Muscle layer of duodenum (tissue), 2 donors: Measurements from ENCODE around the gene GAL3ST2.
"Not testable (repeated sequence)": the region's sequence is repeated elsewhere in the genome, so short reads cannot be mapped to it uniquely, and the experiment has no call there.

Experiments
- H3K27ac ChIP-seq: one replicate; pipeline ENCODE4 v1.7.0; 2013; ENCODE audit warnings: mild to moderate bottlenecking, low read length
- H3K27me3 ChIP-seq: one replicate; pipeline ENCODE4 v1.7.0; 2013; ENCODE audit warnings: low read depth, mild to moderate bottlenecking, control low read depth, low read length
- H3K36me3 ChIP-seq, 2 donors: one replicate each; pipeline ENCODE4 v1.7.0; 2013; ENCODE audit warnings: low read length in 2 of 2, control low read depth in 1 of 2, mild to moderate bottlenecking in 1 of 2; ENCODE audit not compliant: insufficient read depth in 2 of 2, control insufficient read depth in 1 of 2
- H3K4me1 ChIP-seq, 2 donors: one replicate each; pipeline ENCODE4 v1.7.0; 2013; ENCODE audit warnings: low read length in 2 of 2, mild to moderate bottlenecking in 2 of 2, control low read depth in 1 of 2, moderate library complexity in 1 of 2; ENCODE audit not compliant: insufficient read depth in 2 of 2, control insufficient read depth in 1 of 2
- H3K4me3 ChIP-seq, 2 donors: one replicate each; pipeline ENCODE4 v1.7.0; 2013; ENCODE audit warnings: low read length in 2 of 2, low read depth in 1 of 2, mild to moderate bottlenecking in 1 of 2
- H3K9me3 ChIP-seq, 2 donors: one replicate each; pipeline ENCODE4 v1.7.0; 2013; ENCODE audit warnings: low read length in 2 of 2, control low read depth in 1 of 2, mild to moderate bottlenecking in 1 of 2; ENCODE audit not compliant: control insufficient read depth in 1 of 2
- donor health status: healthy.

Gene GAL3ST2

DNA sequence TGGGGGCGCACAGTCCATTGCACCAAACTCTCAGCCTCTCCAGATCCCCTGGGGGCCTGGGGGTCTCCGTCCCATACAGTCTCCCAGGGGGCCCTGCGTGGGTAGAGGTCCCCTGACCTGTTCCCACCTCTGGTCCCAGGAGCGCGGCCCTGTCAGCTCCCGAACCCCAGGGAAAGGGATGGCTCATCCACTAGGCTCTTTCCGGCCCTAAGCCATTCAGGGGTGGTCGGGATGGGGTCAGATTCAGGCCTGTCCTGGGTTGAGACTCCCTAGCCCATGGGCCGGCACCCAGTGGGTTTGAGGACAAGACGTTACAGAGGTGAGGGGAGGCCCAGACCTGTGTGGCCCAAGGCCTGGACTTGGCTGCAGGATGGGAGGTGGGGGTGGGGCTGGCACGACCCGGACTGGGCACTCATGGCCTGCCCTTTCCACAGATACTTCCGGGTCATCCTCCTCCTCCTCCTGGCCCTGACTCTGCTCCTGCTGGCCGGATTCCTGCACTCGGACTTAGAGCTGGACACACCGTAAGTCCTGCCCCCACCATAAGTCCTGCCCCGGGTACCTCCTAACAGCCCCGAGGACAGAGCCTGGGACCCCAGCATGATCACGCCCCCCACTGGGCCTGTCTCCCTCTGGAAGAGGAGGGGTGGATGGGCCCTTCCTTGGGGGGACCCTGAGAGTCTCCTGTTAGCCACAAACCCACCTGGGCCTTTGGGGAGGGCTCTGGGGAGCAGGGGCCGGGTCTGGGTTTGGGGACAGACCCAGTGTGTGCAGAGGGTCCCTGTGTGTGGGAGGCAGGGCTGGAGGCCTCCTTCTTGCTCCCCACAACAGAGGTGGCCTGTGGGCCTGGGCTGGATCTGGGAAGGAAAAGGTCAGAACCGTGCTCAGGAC is 22.3 kb downstream of the GAL3ST2 start:
- H3K4me3 ChIP-seq = no peak overlapping the region
- H3K36me3 ChIP-seq = no peaks in the 10 kb centered on the region
- H3K9me3 ChIP-seq = no peaks in the 10 kb centered on the region
- peaks cover 0 to 11% of the 10 kb centered on the region in 2 donors for H3K4me1 ChIP-seq
- no peak overlapping the region for H3K27ac ChIP-seq
- H3K27me3 ChIP-seq = peaks cover under 1% of the 10 kb centered on the region

DNA sequence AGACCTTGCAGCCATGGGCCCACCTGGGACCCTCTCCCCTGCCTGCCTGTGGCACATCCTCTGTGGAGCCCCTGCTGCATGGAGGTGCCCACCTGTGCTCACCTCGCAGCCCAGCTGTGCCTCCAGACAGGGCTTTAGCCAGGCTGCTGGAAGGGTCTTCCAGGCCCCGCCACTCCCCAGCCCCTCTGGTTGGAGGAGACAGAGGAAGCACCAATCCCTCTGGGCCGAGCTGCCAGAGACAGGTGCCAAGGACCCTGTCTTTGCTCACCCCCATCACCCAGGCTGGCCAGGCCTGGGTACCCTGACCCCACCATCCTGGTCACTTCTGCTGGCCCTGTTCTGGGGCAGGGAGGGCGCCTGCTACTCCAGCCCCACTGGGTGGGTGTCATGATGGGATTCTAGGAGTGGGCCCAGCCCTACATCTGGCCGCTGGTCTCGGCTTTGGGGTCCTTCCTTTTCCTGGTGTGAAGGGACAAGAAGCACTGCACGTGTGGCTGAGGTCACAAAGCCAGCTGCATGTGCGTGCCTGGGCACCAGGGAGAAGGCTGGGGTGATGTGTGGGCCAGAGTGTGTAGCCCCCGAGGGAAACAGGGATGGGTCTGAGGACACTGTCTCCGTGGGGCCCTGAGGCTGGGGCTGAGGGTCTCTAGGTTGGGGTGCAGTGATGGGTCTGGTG is 23.0 kb downstream of the GAL3ST2 start:
- Histone ChIP-seq H3K36me3 (no peaks in the 10 kb centered on the region), H3K9me3 (no peaks in the 10 kb centered on the region), H3K4me1 (peaks cover 0 to 19% of the 10 kb centered on the region in 2 donors), H3K4me3 (no peak overlapping the region), H3K27me3 (peaks cover 8% of the 10 kb centered on the region), H3K27ac (no peak overlapping the region)

DNA sequence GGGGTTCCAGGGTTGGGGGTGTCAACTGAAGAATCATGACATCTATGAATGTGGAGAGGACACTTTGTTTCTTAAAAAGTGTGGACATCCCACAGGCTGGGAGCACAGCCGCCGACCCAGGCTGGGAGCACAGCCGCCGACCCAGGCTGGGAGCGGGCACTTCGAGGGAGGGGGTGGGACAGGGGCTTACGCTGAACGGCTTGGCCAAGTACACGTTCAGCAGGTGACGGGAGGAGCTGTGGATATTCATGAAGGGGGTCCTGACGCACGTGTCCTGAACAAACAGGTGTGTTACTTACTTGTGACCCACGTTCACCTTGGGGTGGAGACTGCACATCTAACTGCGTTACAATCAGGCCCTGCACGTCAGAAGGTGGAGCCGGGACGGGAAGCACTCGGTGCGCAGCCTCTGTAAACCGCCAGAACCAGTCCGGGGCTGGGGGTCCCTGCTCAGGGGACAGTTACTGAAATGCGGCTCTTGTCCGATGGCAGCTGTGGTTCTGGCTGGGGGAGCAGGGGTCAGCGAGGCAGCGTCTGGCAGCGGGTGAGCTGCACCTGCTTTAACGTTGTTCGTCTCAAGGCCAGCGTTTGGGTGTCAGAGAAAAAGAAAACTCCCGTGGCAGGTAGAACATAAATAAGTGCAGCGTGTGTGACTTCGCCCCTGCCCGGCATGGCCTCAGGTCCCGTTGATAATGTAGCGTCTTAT is 23.7 kb downstream of the GAL3ST2 start:
- not testable (repeated sequence) for H3K27ac ChIP-seq, H3K4me3 ChIP-seq, H3K9me3 ChIP-seq, H3K36me3 ChIP-seq
- peaks cover 11% of the 10 kb centered on the region for H3K27me3 ChIP-seq
- H3K4me1 ChIP-seq = peaks cover 0 to 20% of the 10 kb centered on the region in 2 donors

DNA sequence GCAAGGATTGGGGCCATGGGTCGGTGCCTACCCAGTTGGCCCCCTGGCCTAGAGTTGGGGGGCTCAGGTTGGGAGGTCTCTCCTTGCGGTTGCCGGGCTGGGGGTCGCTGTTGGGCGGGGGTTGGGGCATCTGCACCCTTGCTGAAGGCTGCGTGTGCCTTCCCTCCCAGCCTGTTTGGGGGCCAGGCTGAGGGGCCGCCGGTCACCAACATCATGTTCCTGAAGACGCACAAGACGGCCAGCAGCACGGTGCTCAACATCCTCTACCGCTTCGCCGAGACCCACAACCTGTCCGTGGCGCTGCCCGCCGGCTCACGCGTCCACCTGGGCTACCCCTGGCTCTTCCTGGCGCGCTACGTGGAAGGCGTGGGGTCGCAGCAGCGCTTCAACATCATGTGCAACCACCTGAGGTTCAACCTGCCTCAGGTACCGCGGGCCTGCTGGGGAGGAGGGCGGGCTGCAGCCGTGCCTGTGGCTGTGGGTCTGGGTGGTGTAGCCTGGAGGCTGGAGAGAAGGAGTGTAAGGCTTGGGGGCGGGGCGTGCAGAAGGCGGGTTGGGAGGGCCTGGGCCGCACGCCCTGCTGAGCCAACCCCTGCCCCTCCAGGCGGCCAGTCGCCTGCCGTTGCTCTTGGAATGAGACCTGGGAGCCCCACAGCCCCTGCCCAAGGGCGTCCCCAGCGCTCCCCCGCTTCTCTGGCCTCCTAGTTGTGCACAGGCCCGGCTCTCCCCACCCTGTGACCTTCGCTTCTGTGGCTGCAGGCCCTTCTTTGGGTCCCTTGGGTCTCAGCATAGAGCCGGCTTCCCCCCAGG is 25.2 kb downstream of the GAL3ST2 start:
- peaks cover 0 to 20% of the 10 kb centered on the region in 2 donors for H3K4me1 ChIP-seq
- H3K9me3 ChIP-seq = no peaks in the 10 kb centered on the region
- no peaks in the 10 kb centered on the region for H3K36me3 ChIP-seq
- no peak overlapping the region for H3K27ac ChIP-seq
- peaks cover 11% of the 10 kb centered on the region for H3K27me3 ChIP-seq
- H3K4me3 ChIP-seq = no peak overlapping the region

DNA sequence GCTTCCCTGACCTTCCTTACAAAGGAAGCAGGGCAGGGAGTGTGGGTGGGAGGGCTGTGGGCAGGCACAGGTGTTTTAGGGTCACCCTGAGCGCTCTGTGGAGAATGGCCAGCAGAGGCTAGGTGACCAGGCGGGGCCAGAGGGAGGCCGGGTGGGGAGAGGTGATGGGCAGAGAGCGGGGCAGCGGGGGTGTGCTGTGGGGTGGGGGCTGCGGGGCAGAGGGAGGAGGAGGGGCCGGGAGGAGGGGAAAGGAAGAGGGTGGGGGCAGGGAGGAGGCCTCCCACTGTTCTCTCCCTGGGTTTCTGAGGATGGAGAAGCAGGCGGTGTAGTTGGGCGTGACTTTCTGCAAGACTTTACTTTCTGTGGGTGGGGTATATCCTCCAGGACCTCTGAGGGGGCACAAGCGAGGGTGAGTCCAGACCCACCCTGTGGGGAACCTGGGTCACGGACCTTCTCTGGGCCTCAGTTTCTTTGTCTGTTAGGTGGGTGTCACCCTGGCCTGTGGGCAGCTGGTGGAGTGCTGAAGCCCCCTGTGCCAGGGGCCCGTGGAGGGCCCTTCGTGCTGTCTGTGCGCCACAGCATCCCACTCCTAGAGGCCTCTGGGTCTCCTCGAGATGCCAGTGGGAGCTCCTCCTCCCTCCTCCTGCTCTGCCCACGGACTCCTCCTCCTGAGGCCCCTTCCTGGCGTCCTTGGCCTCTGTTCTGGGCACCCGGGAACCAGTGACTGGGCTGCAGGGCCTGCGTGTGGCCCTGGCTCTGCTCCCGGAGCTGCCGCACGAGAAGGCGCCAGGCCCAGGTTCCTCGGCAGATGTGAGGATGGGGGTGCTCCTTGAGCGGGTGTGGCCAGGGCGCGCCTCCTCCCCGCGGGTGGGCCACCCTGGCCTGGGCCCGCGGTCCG is 26.0 kb downstream of the GAL3ST2 start:
- no peaks in the 10 kb centered on the region for H3K9me3 ChIP-seq
- H3K27ac ChIP-seq = no peak overlapping the region
- no peaks in the 10 kb centered on the region for H3K36me3 ChIP-seq
- peak overlapping the region in 1 of 2 donors; percentile 67 for H3K4me3 ChIP-seq
- H3K4me1 ChIP-seq = peaks cover 0 to 20% of the 10 kb centered on the region in 2 donors
- peaks cover 11% of the 10 kb centered on the region for H3K27me3 ChIP-seq

DNA sequence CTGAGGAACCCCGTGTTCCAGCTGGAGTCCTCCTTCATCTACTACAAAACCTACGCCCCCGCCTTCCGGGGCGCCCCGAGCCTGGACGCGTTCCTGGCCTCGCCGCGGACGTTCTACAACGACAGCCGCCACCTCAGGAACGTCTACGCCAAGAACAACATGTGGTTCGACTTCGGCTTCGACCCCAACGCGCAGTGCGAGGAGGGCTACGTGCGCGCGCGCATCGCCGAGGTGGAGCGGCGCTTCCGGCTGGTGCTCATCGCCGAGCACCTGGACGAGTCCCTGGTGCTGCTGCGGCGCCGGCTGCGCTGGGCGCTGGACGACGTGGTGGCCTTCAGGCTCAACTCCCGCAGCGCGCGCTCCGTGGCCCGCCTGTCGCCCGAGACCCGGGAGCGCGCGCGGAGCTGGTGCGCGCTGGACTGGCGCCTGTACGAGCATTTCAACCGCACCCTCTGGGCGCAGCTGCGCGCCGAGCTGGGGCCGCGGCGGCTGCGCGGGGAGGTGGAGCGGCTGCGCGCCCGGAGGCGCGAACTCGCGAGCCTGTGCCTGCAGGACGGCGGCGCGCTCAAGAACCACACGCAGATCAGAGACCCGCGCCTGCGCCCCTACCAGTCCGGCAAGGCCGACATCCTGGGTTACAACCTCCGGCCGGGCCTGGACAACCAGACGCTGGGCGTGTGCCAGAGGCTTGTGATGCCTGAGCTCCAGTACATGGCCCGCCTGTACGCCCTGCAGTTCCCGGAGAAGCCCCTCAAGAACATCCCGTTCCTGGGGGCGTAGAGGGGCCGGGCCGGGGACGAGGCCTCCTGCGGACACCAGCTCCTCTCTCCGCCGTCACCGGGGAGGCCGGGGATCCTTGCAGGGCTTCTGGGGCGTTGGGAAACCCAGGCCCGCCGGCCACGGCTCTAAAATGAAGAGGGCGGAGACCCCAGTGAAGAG is 27.0 kb downstream of the GAL3ST2 start:
- H3K4me1 ChIP-seq = peaks cover 0 to 20% of the 10 kb centered on the region in 2 donors
- peak overlapping the region; percentile 21 to 67 for H3K4me3 ChIP-seq
- H3K36me3 ChIP-seq = no peaks in the 10 kb centered on the region
- no peaks in the 10 kb centered on the region for H3K9me3 ChIP-seq
- H3K27ac ChIP-seq = no peak overlapping the region
- H3K27me3 ChIP-seq = peaks cover 11% of the 10 kb centered on the region

DNA sequence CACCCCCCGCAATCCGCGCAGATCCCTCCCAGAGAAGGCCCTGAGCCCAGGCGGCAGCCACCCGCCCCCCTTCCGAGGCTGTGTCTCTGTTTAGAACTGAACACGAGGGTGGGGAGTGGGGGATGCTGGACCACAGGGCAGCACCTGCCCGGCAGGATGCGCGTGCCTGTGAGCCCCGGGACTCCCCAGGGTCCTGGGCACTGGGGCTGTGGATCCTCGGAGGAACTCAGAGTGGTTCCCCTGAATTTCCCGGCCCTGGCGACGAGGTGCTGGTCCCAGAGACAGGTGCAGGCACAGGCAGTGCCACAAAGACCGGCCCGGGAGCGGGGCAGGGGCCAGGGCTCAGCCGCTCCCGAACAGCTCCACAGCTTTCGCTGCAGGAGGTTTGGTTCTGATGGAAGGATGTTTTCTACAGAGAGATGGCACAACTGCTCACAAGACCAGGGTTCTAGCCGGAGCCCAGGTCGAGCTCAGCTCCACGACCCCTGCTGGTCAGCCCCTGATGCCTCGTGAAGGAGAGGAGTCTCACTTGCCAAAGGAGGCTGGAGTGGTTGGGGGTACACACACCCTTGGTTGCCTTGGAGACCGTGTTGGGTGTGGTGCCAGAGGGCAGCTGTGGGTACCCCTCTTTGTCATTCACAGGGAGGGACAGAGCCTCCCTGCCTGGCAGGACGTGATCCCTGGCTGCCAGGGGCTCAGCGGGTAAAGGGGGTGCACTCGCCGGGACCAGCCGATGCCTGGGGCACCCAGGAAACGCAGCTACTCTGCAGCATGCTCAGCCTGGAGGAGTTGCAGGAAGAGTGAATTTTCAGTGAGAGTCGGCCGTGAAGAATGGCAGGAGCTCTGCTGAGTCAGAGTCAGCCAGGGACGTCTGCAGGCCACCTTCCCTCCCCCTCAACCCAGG is 28.0 kb downstream of the GAL3ST2 start:
- H3K4me3 ChIP-seq = peak overlapping the region in 1 of 2 donors; percentile 67
- H3K4me1 ChIP-seq = peaks cover 0 to 20% of the 10 kb centered on the region in 2 donors
- peaks cover 11% of the 10 kb centered on the region for H3K27me3 ChIP-seq
- no peaks in the 10 kb centered on the region for H3K36me3 ChIP-seq
- no peak overlapping the region for H3K27ac ChIP-seq
- H3K9me3 ChIP-seq = no peaks in the 10 kb centered on the region

DNA sequence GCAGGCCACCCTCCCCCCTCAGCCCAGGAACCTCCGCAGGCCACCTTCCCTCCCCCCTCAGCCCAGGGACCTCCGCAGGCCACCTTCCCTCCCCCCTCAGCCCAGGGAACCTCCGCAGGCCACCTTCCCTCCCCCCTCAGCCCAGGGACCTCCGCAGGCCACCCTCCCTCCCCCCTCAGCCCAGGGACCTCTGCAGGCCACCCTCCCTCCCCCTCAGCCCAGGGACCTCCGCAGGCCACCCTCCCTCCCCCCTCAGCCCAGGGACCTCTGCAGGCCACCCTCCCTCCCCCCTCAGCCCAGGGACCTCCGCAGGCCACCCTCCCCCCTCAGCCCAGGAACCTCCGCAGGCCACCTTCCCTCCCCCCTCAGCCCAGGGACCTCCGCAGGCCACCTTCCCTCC is 29.6 kb downstream of the GAL3ST2 start:
- H3K4me1 ChIP-seq = peaks cover 0 to 20% of the 10 kb centered on the region in 2 donors
- H3K27me3 ChIP-seq = peaks cover 11% of the 10 kb centered on the region
- H3K9me3 ChIP-seq, H3K27ac ChIP-seq, H3K36me3 ChIP-seq, H3K4me3 ChIP-seq: not testable (repeated sequence)
